Body of pancreas (tissue), 4 donors: ENCODE results near the gene PAX8.

Source experiments
- POLR2A ChIP-seq, 3 donors: fragments of 450-650 bp; IDR thresholded peaks; one replicate each; pipeline ENCODE4 v1.6.1; 2016; ENCODE audit warnings: antibody characterized with exemption in 3 of 3, mild to moderate bottlenecking in 2 of 3
- TF ChIP-seq, protein P1 (sequence below), 7 experiments: fragments of 450-650 bp in 4 of 7; fragments of 200-600 bp in 3 of 7; sonication (generic) in 3 of 7; IDR thresholded peaks; one replicate each; pipeline ENCODE4 v1.5.1; 2016 to 2019; ENCODE audit warnings: antibody characterized with exemption in 7 of 7

DNA sequence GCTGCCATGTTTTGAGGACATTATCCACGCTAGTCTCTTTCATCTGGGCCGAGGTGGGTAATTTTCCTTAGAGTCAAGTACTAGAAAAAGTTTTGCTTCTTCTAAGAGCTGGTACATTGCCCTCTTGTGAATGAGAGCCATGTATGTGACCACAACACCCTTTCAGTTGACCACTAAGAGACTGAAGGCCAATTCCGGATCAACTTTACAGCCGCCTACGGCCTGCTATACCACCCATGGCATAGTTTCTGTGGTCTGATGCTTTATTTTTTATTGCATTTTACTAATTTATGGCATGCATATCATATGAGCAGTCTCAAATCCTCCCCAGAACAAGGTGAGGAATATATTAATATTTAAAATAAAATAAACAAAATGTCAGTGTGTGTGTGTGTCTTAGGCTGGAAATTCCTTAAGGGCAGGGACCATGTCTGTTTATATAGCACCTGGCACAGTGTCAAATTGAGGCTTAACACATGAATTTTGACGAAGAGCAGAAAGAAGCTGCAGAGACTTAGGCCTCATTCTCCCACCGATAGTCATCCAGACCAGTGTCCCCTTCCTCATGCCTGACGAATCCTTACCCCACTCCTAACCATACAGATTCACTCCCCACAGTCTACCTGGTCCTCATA lies 69.6 kb downstream of the PAX8 start:
- TF ChIP-seq, protein P1, sequence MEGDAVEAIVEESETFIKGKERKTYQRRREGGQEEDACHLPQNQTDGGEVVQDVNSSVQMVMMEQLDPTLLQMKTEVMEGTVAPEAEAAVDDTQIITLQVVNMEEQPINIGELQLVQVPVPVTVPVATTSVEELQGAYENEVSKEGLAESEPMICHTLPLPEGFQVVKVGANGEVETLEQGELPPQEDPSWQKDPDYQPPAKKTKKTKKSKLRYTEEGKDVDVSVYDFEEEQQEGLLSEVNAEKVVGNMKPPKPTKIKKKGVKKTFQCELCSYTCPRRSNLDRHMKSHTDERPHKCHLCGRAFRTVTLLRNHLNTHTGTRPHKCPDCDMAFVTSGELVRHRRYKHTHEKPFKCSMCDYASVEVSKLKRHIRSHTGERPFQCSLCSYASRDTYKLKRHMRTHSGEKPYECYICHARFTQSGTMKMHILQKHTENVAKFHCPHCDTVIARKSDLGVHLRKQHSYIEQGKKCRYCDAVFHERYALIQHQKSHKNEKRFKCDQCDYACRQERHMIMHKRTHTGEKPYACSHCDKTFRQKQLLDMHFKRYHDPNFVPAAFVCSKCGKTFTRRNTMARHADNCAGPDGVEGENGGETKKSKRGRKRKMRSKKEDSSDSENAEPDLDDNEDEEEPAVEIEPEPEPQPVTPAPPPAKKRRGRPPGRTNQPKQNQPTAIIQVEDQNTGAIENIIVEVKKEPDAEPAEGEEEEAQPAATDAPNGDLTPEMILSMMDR (IDR thresholded peaks at IDR 0.05) = no peak
- no peak for TF ChIP-seq POLR2A (IDR thresholded peaks at IDR 0.05)
